ENCODE measurements around the gene SLC4A8. TPM values are rescaled to one million over a fixed set of nuclear protein-coding genes. Genes with fewer than 3 reads are reported as not detected.

Gene SLC4A8
- polyA plus RNA-seq, 2 of the 4 experiments (the other 2 are of a cell fraction) = 1.1 to 2.3 TPM

- no peak for DNase-seq (ENCODE audit: low read depth in 1 of 2, low spot score in 1 of 2)
- CTCF ChIA-PET = interaction anchor here (1.0 to 1.5 kb wide), 4 partner anchors 11 to 38 kb away, joined by 3 to 7 read pairs (median 3); no protein-coding TSS in a partner anchor
- WGBS (ENCODE audit: missing lambda C conversion rate) = 61% methylated on average over 6 of the region's 6 CpGs
- no peak overlapping the region for H3K4me2 ChIP-seq
- ATAC-seq = no peak
- peaks cover 13% of the 10 kb centered on the region for H3K4me1 ChIP-seq
- no peak overlapping the region for H3K27ac ChIP-seq
- TF ChIP-seq ZFP36 (IDR thresholded peaks at IDR 0.05; ENCODE audit: borderline replicate concordance, partially characterized antibody) = peak; percentile 36
- no peak for TF ChIP-seq FOXS1 (CRISPR knock-in tag; IDR thresholded peaks at IDR 0.05)
- H3K9me3 ChIP-seq = no peaks in the 10 kb centered on the region
- no peak overlapping the region for H3K4me3 ChIP-seq
- FAIRE-seq = no peak
- POLR2A ChIA-PET = no interaction called here
These were observed 41.2 kb upstream of the SLC4A8 start for GRCh38 chr12:51383269-51383905.

- ChIA-PET POLR2A (no interaction called here), CTCF (interaction anchor here (0.9 to 2.0 kb wide), 5 partner anchors 9 to 699 kb away, joined by 3 to 5 read pairs (median 3); no protein-coding TSS in a partner anchor)
- Histone ChIP-seq H3K9me3 (no peaks in the 10 kb centered on the region), H3K27ac (no peak overlapping the region), H3K4me1 (peaks cover 20% of the 10 kb centered on the region), H3K4me3 (no peak overlapping the region), H3K4me2 (no peak overlapping the region)
- no peak for DNase-seq (ENCODE audit: low read depth in 1 of 2, low spot score in 1 of 2)
- TF ChIP-seq FOSL2 (IDR thresholded peaks at IDR 0.05) = no peak
- TF ChIP-seq FOSL2 (CRISPR knock-in tag; IDR thresholded peaks at IDR 0.05) = no peak
- TF ChIP-seq TFCP2L1 (CRISPR knock-in tag; IDR thresholded peaks at IDR 0.05) = no peak
- TF ChIP-seq ZC3H11A (IDR thresholded peaks at IDR 0.05) = no peak
- no peak for TF ChIP-seq RCOR1 (IDR thresholded peaks at IDR 0.05; ENCODE audit: low read depth, low read length)
- TF ChIP-seq JUN (IDR thresholded peaks at IDR 0.05) = no peak
- TF ChIP-seq KDM5A (IDR thresholded peaks at IDR 0.05) = no peak
- no peak for TF ChIP-seq CHD2 (IDR thresholded peaks at IDR 0.05; ENCODE audit: low read length, partially characterized antibody)
- no peak for TF ChIP-seq BCL3 (IDR thresholded peaks at IDR 0.05)
- TF ChIP-seq ZSCAN20 (CRISPR knock-in tag; IDR thresholded peaks at IDR 0.05) = no peak
- TF ChIP-seq HOXB13 (CRISPR knock-in tag; IDR thresholded peaks at IDR 0.05; ENCODE audit: low read depth) = no peak
- TF ChIP-seq RARB (CRISPR knock-in tag; IDR thresholded peaks at IDR 0.05) = no peak
- TF ChIP-seq HEYL (CRISPR knock-in tag; IDR thresholded peaks at IDR 0.05) = no peak
- no peak for TF ChIP-seq ATOH8 (CRISPR knock-in tag; IDR thresholded peaks at IDR 0.05; ENCODE audit: low read depth)
- no peak for TF ChIP-seq HMGXB4 (CRISPR knock-in tag; IDR thresholded peaks at IDR 0.05; ENCODE audit: borderline replicate concordance)
- no peak for TF ChIP-seq CBX2 (IDR thresholded peaks at IDR 0.05; ENCODE audit: borderline replicate concordance, low read depth)
- TF ChIP-seq HES2 (IDR thresholded peaks at IDR 0.05) = no peak
- no peak for TF ChIP-seq EHMT2 (IDR thresholded peaks at IDR 0.05; ENCODE audit: low read depth)
- TF ChIP-seq ZNF302 (CRISPR knock-in tag; IDR thresholded peaks at IDR 0.05) = no peak
- no peak for ATAC-seq
- whole genome bisulfite sequencing (ENCODE audit: missing lambda C conversion rate) = 58% methylated on average over 4 of the region's 4 CpGs
- FAIRE-seq = no peak
These were observed 38.3 kb upstream of the SLC4A8 start for GRCh38 chr12:51386351-51386750.
